Thyroid gland (tissue), 4 donors: ENCODE measurements around the gene TTLL7.

ENCODE experiments used
- CTCF ChIP-seq, 6 experiments: fragments of 200-600 bp in 3 of 6; fragments of 450-650 bp in 3 of 6; sonication (generic) in 3 of 6; IDR thresholded peaks; one replicate each; pipeline ENCODE4 v1.5.1; 2016 to 2019; ENCODE audit warnings: antibody characterized with exemption in 6 of 6, mild to moderate bottlenecking in 2 of 6, inconsistent platforms in 1 of 6, moderate library complexity in 1 of 6
- POLR2A ChIP-seq, 2 donors: fragments of 450-650 bp; IDR thresholded peaks; one replicate each; pipeline ENCODE4 v1.6.1; 2017; ENCODE audit warnings: antibody characterized with exemption in 2 of 2, mild to moderate bottlenecking in 2 of 2, moderate library complexity in 1 of 2

DNA sequence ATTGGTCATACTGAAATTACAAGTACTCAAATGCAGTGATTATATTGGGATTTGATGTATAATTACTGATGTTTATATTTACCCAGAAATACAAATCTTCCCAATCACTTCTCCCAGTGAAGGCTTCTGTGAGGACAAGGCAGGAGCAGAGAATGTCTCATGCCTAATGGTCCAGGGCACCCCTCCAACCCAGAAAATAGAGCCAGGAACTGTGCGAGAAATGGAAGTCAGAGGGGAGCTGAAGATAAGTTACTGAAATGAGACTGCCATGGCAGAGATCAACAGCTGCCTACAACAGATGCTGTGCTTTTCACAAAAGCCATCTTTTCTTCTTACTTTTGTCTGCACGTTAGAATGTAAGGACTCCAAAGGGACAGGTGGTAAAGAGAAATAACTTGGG, 171.2 kb downstream of the TTLL7 start:
- no peak for TF ChIP-seq CTCF (IDR thresholded peaks at IDR 0.05)
- TF ChIP-seq POLR2A (IDR thresholded peaks at IDR 0.05): no peak
